ENCODE measurements around the gene PON1.

PON1 gene

GRCh38 chr7:95264363-95264891, 59.9 kb downstream of the PON1 start:
- H3K27me3 ChIP-seq (ENCODE audit: control insufficient read depth in 2 of 2, insufficient read depth in 2 of 2, low read length in 2 of 2) = no peaks in the 10 kb centered on the region
- H3K4me1 ChIP-seq (ENCODE audit: control insufficient read depth in 2 of 2, insufficient read depth in 2 of 2, low read length in 2 of 2) = no peaks in the 10 kb centered on the region
- H3K4me3 ChIP-seq (ENCODE audit: low read length in 2 of 2) = no peak overlapping the region
- H3K36me3 ChIP-seq (ENCODE audit: control insufficient read depth in 2 of 2, insufficient read depth in 2 of 2, low read length in 2 of 2) = no peaks in the 10 kb centered on the region
- no peaks in the 10 kb centered on the region for H3K9me3 ChIP-seq (ENCODE audit: control insufficient read depth in 2 of 2, low read length in 2 of 2)
- H3K9ac ChIP-seq (ENCODE audit: low read depth in 1 of 2, low read length in 2 of 2) = no peak overlapping the region
- no peak overlapping the region for H3K27ac ChIP-seq (ENCODE audit: low read depth in 2 of 2, low read length in 2 of 2)

GRCh38 chr7:95263785-95264362, 60.5 kb downstream of the PON1 start:
- Histone ChIP-seq H3K27ac (ENCODE audit: low read depth in 2 of 2, low read length in 2 of 2) (no peak overlapping the region), H3K9me3 (ENCODE audit: control insufficient read depth in 2 of 2, low read length in 2 of 2) (no peaks in the 10 kb centered on the region), H3K27me3 (ENCODE audit: control insufficient read depth in 2 of 2, insufficient read depth in 2 of 2, low read length in 2 of 2) (no peaks in the 10 kb centered on the region), H3K9ac (ENCODE audit: low read depth in 1 of 2, low read length in 2 of 2) (no peak overlapping the region), H3K4me1 (ENCODE audit: control insufficient read depth in 2 of 2, insufficient read depth in 2 of 2, low read length in 2 of 2) (no peaks in the 10 kb centered on the region), H3K4me3 (ENCODE audit: low read length in 2 of 2) (no peak overlapping the region), H3K36me3 (ENCODE audit: control insufficient read depth in 2 of 2, insufficient read depth in 2 of 2, low read length in 2 of 2) (no peaks in the 10 kb centered on the region)

GRCh38 chr7:95262875-95263274, 61.5 kb downstream of the PON1 start:
- Histone ChIP-seq H3K27ac (ENCODE audit: low read depth in 2 of 2, low read length in 2 of 2) (no peak overlapping the region), H3K9me3 (ENCODE audit: control insufficient read depth in 2 of 2, low read length in 2 of 2) (no peaks in the 10 kb centered on the region), H3K9ac (ENCODE audit: low read depth in 1 of 2, low read length in 2 of 2) (no peak overlapping the region), H3K4me1 (ENCODE audit: control insufficient read depth in 2 of 2, insufficient read depth in 2 of 2, low read length in 2 of 2) (no peaks in the 10 kb centered on the region), H3K27me3 (ENCODE audit: control insufficient read depth in 2 of 2, insufficient read depth in 2 of 2, low read length in 2 of 2) (no peaks in the 10 kb centered on the region), H3K4me3 (ENCODE audit: low read length in 2 of 2) (no peak overlapping the region), H3K36me3 (ENCODE audit: control insufficient read depth in 2 of 2, insufficient read depth in 2 of 2, low read length in 2 of 2) (no peaks in the 10 kb centered on the region)

GRCh38 chr7:95261895-95262415, 62.4 kb downstream of the PON1 start:
- no peaks in the 10 kb centered on the region for H3K27me3 ChIP-seq (ENCODE audit: control insufficient read depth in 2 of 2, insufficient read depth in 2 of 2, low read length in 2 of 2)
- no peaks in the 10 kb centered on the region for H3K9me3 ChIP-seq (ENCODE audit: control insufficient read depth in 2 of 2, low read length in 2 of 2)
- no peak overlapping the region for H3K9ac ChIP-seq (ENCODE audit: low read depth in 1 of 2, low read length in 2 of 2)
- no peak overlapping the region for H3K27ac ChIP-seq (ENCODE audit: low read depth in 2 of 2, low read length in 2 of 2)
- no peak overlapping the region for H3K4me3 ChIP-seq (ENCODE audit: low read length in 2 of 2)
- no peaks in the 10 kb centered on the region for H3K36me3 ChIP-seq (ENCODE audit: control insufficient read depth in 2 of 2, insufficient read depth in 2 of 2, low read length in 2 of 2)
- H3K4me1 ChIP-seq (ENCODE audit: control insufficient read depth in 2 of 2, insufficient read depth in 2 of 2, low read length in 2 of 2) = no peaks in the 10 kb centered on the region

GRCh38 chr7:95255691-95256090, 68.6 kb downstream of the PON1 start:
- Histone ChIP-seq H3K27me3 (ENCODE audit: control insufficient read depth in 2 of 2, insufficient read depth in 2 of 2, low read length in 2 of 2) (no peaks in the 10 kb centered on the region), H3K4me1 (ENCODE audit: control insufficient read depth in 2 of 2, insufficient read depth in 2 of 2, low read length in 2 of 2) (no peaks in the 10 kb centered on the region), H3K4me3 (ENCODE audit: low read length in 2 of 2) (no peak overlapping the region), H3K9me3 (ENCODE audit: control insufficient read depth in 2 of 2, low read length in 2 of 2) (no peaks in the 10 kb centered on the region), H3K36me3 (ENCODE audit: control insufficient read depth in 2 of 2, insufficient read depth in 2 of 2, low read length in 2 of 2) (no peaks in the 10 kb centered on the region), H3K27ac (ENCODE audit: low read depth in 2 of 2, low read length in 2 of 2) (no peak overlapping the region), H3K9ac (ENCODE audit: low read depth in 1 of 2, low read length in 2 of 2) (no peak overlapping the region)

- no peaks in the 10 kb centered on the region for H3K4me1 ChIP-seq (ENCODE audit: control insufficient read depth in 2 of 2, insufficient read depth in 2 of 2, low read length in 2 of 2)
- no peak overlapping the region for H3K27ac ChIP-seq (ENCODE audit: low read depth in 2 of 2, low read length in 2 of 2)
- no peaks in the 10 kb centered on the region for H3K36me3 ChIP-seq (ENCODE audit: control insufficient read depth in 2 of 2, insufficient read depth in 2 of 2, low read length in 2 of 2)
- no peaks in the 10 kb centered on the region for H3K9me3 ChIP-seq (ENCODE audit: control insufficient read depth in 2 of 2, low read length in 2 of 2)
- no peak overlapping the region for H3K4me3 ChIP-seq (ENCODE audit: low read length in 2 of 2)
- H3K9ac ChIP-seq (ENCODE audit: low read depth in 1 of 2, low read length in 2 of 2) = no peak overlapping the region
- H3K27me3 ChIP-seq (ENCODE audit: control insufficient read depth in 2 of 2, insufficient read depth in 2 of 2, low read length in 2 of 2) = no peaks in the 10 kb centered on the region
Measured at GRCh38 chr7:95253986-95254385, 70.3 kb downstream of the PON1 start.

GRCh38 chr7:95251966-95252365, 72.4 kb downstream of the PON1 start:
- Histone ChIP-seq H3K27ac (ENCODE audit: low read depth in 2 of 2, low read length in 2 of 2) (no peak overlapping the region), H3K4me1 (ENCODE audit: control insufficient read depth in 2 of 2, insufficient read depth in 2 of 2, low read length in 2 of 2) (no peaks in the 10 kb centered on the region), H3K27me3 (ENCODE audit: control insufficient read depth in 2 of 2, insufficient read depth in 2 of 2, low read length in 2 of 2) (no peaks in the 10 kb centered on the region), H3K9me3 (ENCODE audit: control insufficient read depth in 2 of 2, low read length in 2 of 2) (no peaks in the 10 kb centered on the region), H3K9ac (ENCODE audit: low read depth in 1 of 2, low read length in 2 of 2) (no peak overlapping the region), H3K36me3 (ENCODE audit: control insufficient read depth in 2 of 2, insufficient read depth in 2 of 2, low read length in 2 of 2) (no peaks in the 10 kb centered on the region), H3K4me3 (ENCODE audit: low read length in 2 of 2) (no peak overlapping the region)

GRCh38 chr7:95250571-95250970, 73.8 kb downstream of the PON1 start:
- Histone ChIP-seq H3K4me1 (ENCODE audit: control insufficient read depth in 2 of 2, insufficient read depth in 2 of 2, low read length in 2 of 2) (peaks cover 5 to 12% of the 10 kb centered on the region in 2 donors), H3K4me3 (ENCODE audit: low read length in 2 of 2) (no peak overlapping the region), H3K9me3 (ENCODE audit: control insufficient read depth in 2 of 2, low read length in 2 of 2) (no peaks in the 10 kb centered on the region), H3K27me3 (ENCODE audit: control insufficient read depth in 2 of 2, insufficient read depth in 2 of 2, low read length in 2 of 2) (no peaks in the 10 kb centered on the region), H3K9ac (ENCODE audit: low read depth in 1 of 2, low read length in 2 of 2) (no peak overlapping the region), H3K27ac (ENCODE audit: low read depth in 2 of 2, low read length in 2 of 2) (no peak overlapping the region), H3K36me3 (ENCODE audit: control insufficient read depth in 2 of 2, insufficient read depth in 2 of 2, low read length in 2 of 2) (no peaks in the 10 kb centered on the region)
